Endothelial cell of hepatic sinusoid (primary cell): ENCODE measurements around the gene PCDHB8.
"Not testable (repeated sequence)": the region's sequence is repeated elsewhere in the genome, so short reads cannot be mapped to it uniquely, and the experiment has no call there.

Experiments
- in situ Hi-C: cut with HindIII; loops from 2 replicates; pipeline ENCODE4 v1.10.0; 2017; ENCODE audit warnings: low sequenced_read_pairs

Gene PCDHB8

GRCh38 chr5:141177577-141178191, at the start of gene PCDHB8:
Gene PCDHB8 (plus strand): TSS chr5:141177790. CDS start chr5:141178035, 245 bp downstream.
- in situ Hi-C loops: loop anchor here (5.0 kb wide), 1 partner anchor 60 kb away; no protein-coding TSS in a partner anchor

- in situ Hi-C loops: no loop called here
Observed at GRCh38 chr5:141135030-141135717, 42.4 kb upstream of the PCDHB8 start, which contains the start of gene PCDHB5. Gene PCDHB5 (plus strand): TSS chr5:141135206. CDS start chr5:141135435, 229 bp downstream.

- in situ Hi-C loops: no loop called here
Observed at GRCh38 chr5:141135718-141136266, 41.8 kb upstream of the PCDHB8 start.

GRCh38 chr5:141137346-141137745, 40.2 kb upstream of the PCDHB8 start:
- in situ Hi-C loops: not testable (repeated sequence)

GRCh38 chr5:141149812-141150211, 27.8 kb upstream of the PCDHB8 start, which contains the start of gene PCDHB6:
Gene PCDHB6 (plus strand): TSS chr5:141150057. CDS start chr5:141150258, 201 bp downstream.
- in situ Hi-C loops: no loop called here

- in situ Hi-C loops: no loop called here
Observed at GRCh38 chr5:141150224-141150992, 27.2 kb upstream of the PCDHB8 start.

- in situ Hi-C loops: no loop called here
Observed at GRCh38 chr5:141150993-141151325, 26.6 kb upstream of the PCDHB8 start.

- in situ Hi-C loops: not testable (repeated sequence)
Observed at GRCh38 chr5:141151632-141152031, 26.0 kb upstream of the PCDHB8 start.

GRCh38 chr5:141152096-141152495, 25.5 kb upstream of the PCDHB8 start:
- in situ Hi-C loops: not testable (repeated sequence)

GRCh38 chr5:141155540-141156374, 21.8 kb upstream of the PCDHB8 start:
- in situ Hi-C loops: no loop called here

GRCh38 chr5:141157356-141157755, 20.2 kb upstream of the PCDHB8 start:
- in situ Hi-C loops: not testable (repeated sequence)

GRCh38 chr5:141157901-141158300, 19.7 kb upstream of the PCDHB8 start:
- in situ Hi-C loops: not testable (repeated sequence)

- in situ Hi-C loops: no loop called here
Observed at GRCh38 chr5:141172381-141173204, 5.0 kb upstream of the PCDHB8 start, which contains the start of gene PCDHB7. Gene PCDHB7 (plus strand): TSS chr5:141172644. CDS start chr5:141172836, 192 bp downstream.

- in situ Hi-C loops: loop anchor here (5.0 kb wide), 1 partner anchor 63 kb away; no protein-coding TSS in a partner anchor
Observed at GRCh38 chr5:141174291-141175104, 3.1 kb upstream of the PCDHB8 start.

- in situ Hi-C loops: loop anchor here (5.0 kb wide), 1 partner anchor 61 kb away; no protein-coding TSS in a partner anchor
Observed at GRCh38 chr5:141175933-141176332, 1.7 kb upstream of the PCDHB8 start.

GRCh38 chr5:141179371-141179770, 1.8 kb downstream of the PCDHB8 start:
- in situ Hi-C loops: loop anchor here (5.0 kb wide), 1 partner anchor 58 kb away; no protein-coding TSS in a partner anchor

GRCh38 chr5:141179876-141180275, 2.3 kb downstream of the PCDHB8 start:
- in situ Hi-C loops: loop anchor here (5.0 kb wide), 1 partner anchor 57 kb away; no protein-coding TSS in a partner anchor

GRCh38 chr5:141180313-141180712, 2.7 kb downstream of the PCDHB8 start:
- in situ Hi-C loops: no loop called here
